RWPE2 (cell line): ENCODE measurements around the gene MT4.

Source experiments
- ATAC-seq: fragments of 200-7000 bp; cut with Tn5 transposase; 3 replicates; pipeline ENCODE4 v1.9.1; 2021; ENCODE audit warnings: low read depth
- DNase-seq: peaks from one replicate; pipeline ENCODE4 v3.0.0-alpha.2; 2020; ENCODE audit warnings: low spot score
- H3K27ac ChIP-seq: fragments of 450-650 bp; 2 replicates; pipeline ENCODE4 v1.5.1; 2017; ENCODE audit warnings: mild to moderate bottlenecking; ENCODE audit not compliant: poor library complexity, severe bottlenecking
- H3K27me3 ChIP-seq: fragments of 250-450 bp; sonication (Bioruptor Pico); 2 replicates; pipeline ENCODE4 v1.5.1; 2021; ENCODE audit warnings: mild to moderate bottlenecking, moderate library complexity; ENCODE audit not compliant: insufficient read depth, poor library complexity, severe bottlenecking
- H3K36me3 ChIP-seq: fragments of 250-450 bp; sonication (Bioruptor Pico); 2 replicates; pipeline ENCODE4 v1.5.1; 2020; ENCODE audit warnings: low read depth, mild to moderate bottlenecking, moderate library complexity
- H3K4me1 ChIP-seq: fragments of 250-450 bp; sonication (Bioruptor Pico); 2 replicates; pipeline ENCODE4 v1.5.1; 2021; ENCODE audit warnings: mild to moderate bottlenecking, moderate library complexity; ENCODE audit not compliant: insufficient read depth, poor library complexity, severe bottlenecking
- H3K4me3 ChIP-seq: fragments of 250-450 bp; sonication (Bioruptor Pico); 2 replicates; pipeline ENCODE4 v1.5.1; 2021; ENCODE audit warnings: mild to moderate bottlenecking, moderate library complexity; ENCODE audit not compliant: severe bottlenecking
- H3K9me3 ChIP-seq: fragments of 250-450 bp; sonication (Bioruptor Pico); 2 replicates; pipeline ENCODE4 v1.5.1; 2021; ENCODE audit warnings: mild to moderate bottlenecking, moderate library complexity; ENCODE audit not compliant: severe bottlenecking
- TF ChIP-seq, protein P1 (sequence below): fragments of 450-650 bp; IDR thresholded peaks from one replicate; pipeline ENCODE4 v1.5.1; 2017; ENCODE audit warnings: mild to moderate bottlenecking, moderate library complexity; ENCODE audit not compliant: poor library complexity, severe bottlenecking

Gene MT4

GRCh38 chr16:56564793-56565477, at the start of gene MT4:
Gene MT4, plus strand, starts transcription at chr16:56565073. Its CDS starts 56 bp downstream, at chr16:56565129.
- no peak within 1 kb of the TSS for H3K4me3 ChIP-seq
- H3K27me3 ChIP-seq, result no peaks in the 10 kb centered on the region
- no peaks in the 10 kb centered on the region for H3K4me1 ChIP-seq
- no peaks in the 10 kb centered on the region for H3K36me3 ChIP-seq
- TF ChIP-seq, protein P1, sequence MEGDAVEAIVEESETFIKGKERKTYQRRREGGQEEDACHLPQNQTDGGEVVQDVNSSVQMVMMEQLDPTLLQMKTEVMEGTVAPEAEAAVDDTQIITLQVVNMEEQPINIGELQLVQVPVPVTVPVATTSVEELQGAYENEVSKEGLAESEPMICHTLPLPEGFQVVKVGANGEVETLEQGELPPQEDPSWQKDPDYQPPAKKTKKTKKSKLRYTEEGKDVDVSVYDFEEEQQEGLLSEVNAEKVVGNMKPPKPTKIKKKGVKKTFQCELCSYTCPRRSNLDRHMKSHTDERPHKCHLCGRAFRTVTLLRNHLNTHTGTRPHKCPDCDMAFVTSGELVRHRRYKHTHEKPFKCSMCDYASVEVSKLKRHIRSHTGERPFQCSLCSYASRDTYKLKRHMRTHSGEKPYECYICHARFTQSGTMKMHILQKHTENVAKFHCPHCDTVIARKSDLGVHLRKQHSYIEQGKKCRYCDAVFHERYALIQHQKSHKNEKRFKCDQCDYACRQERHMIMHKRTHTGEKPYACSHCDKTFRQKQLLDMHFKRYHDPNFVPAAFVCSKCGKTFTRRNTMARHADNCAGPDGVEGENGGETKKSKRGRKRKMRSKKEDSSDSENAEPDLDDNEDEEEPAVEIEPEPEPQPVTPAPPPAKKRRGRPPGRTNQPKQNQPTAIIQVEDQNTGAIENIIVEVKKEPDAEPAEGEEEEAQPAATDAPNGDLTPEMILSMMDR, result no peak
- no peak for DNase-seq
- no peak for ATAC-seq
- no peaks in the 10 kb centered on the region for H3K9me3 ChIP-seq
- H3K27ac ChIP-seq, result no peak within 1 kb of the TSS

DNA sequence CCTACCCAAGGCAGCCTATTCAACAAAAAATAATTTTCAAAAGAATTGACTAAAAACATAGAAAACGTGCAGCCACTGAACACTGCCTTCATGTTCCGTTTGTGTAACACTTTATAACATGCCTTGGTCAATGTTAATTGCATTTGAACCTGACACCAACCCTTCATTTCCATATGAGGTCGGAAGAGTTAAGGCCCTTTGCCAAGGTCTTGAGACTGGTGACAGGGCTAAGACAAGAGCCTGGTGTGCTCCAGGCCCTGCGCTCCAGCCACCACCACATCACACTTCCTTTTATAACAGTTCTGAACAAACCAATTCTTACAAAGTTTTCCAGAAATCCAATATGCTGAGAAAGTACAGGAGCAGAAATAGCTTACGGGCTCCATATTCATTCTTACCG, 49.2 kb upstream of the MT4 start:
- DNase-seq, result no peak
- peaks cover 35% of the 10 kb centered on the region for H3K36me3 ChIP-seq
- H3K27me3 ChIP-seq, result no peaks in the 10 kb centered on the region
- peaks cover 29% of the 10 kb centered on the region for H3K4me1 ChIP-seq
- H3K4me3 ChIP-seq, result no peak overlapping the region
- TF ChIP-seq, protein P1, result no peak
- ATAC-seq, result no peak
- H3K27ac ChIP-seq, result peak overlapping the region; percentile 41
- no peaks in the 10 kb centered on the region for H3K9me3 ChIP-seq

- no peak overlapping the region for H3K4me3 ChIP-seq
- ATAC-seq (no peak), DNase-seq (no peak)
- H3K4me1 ChIP-seq, result peaks cover 29% of the 10 kb centered on the region
- no peak overlapping the region for H3K27ac ChIP-seq
- H3K27me3 ChIP-seq, result no peaks in the 10 kb centered on the region
- H3K36me3 ChIP-seq, result peaks cover 20% of the 10 kb centered on the region
- TF ChIP-seq, protein P1, result no peak
- no peaks in the 10 kb centered on the region for H3K9me3 ChIP-seq
Measured at GRCh38 chr16:56517206-56517605, 47.7 kb upstream of the MT4 start.

GRCh38 chr16:56518425-56518824, 46.4 kb upstream of the MT4 start:
- ATAC-seq (no peak), DNase-seq (no peak)
- no peaks in the 10 kb centered on the region for H3K9me3 ChIP-seq
- no peaks in the 10 kb centered on the region for H3K27me3 ChIP-seq
- H3K4me3 ChIP-seq, result no peak overlapping the region
- H3K4me1 ChIP-seq, result peaks cover 29% of the 10 kb centered on the region
- no peak overlapping the region for H3K27ac ChIP-seq
- H3K36me3 ChIP-seq, result peaks cover 8% of the 10 kb centered on the region
- TF ChIP-seq, protein P1, result no peak

GRCh38 chr16:56519459-56520250, 45.2 kb upstream of the MT4 start, which contains the start of gene BBS2:
Gene BBS2, minus strand, starts transcription at chr16:56520024. Its CDS starts 162 bp downstream, at chr16:56519862.
- Histone ChIP-seq H3K36me3 (no peaks in the 10 kb centered on the region), H3K4me3 (peak within 1 kb of the TSS; percentile 81), H3K4me1 (peaks cover 22% of the 10 kb centered on the region), H3K27me3 (no peaks in the 10 kb centered on the region), H3K9me3 (no peaks in the 10 kb centered on the region), H3K27ac (peak within 1 kb of the TSS; percentile 61)
- peak; percentile 92 for ATAC-seq
- DNase-seq, result peak; percentile 89
- TF ChIP-seq, protein P1, result no peak
